NOMO-1 treated with dmso at 0.1 percent for 144 hours (cell line): ENCODE measurements around the gene CALML4.
A peak's percentile ranks its signal among the peaks of the same experiment; 100 is the strongest.
"Not testable (repeated sequence)": the region's sequence is repeated elsewhere in the genome, so short reads cannot be mapped to it uniquely, and the experiment has no call there.

Experiments
- DNase-seq: peaks from one replicate; lab custom pipeline; 2025; ENCODE audit not compliant: unreplicated experiment; lab: John Stamatoyannopoulos, UW

CALML4 gene

GRCh38 chr15:68208636-68209240 lies 3.6 kb upstream of the CALML4 start:
- DNase-seq = no peak

DNA sequence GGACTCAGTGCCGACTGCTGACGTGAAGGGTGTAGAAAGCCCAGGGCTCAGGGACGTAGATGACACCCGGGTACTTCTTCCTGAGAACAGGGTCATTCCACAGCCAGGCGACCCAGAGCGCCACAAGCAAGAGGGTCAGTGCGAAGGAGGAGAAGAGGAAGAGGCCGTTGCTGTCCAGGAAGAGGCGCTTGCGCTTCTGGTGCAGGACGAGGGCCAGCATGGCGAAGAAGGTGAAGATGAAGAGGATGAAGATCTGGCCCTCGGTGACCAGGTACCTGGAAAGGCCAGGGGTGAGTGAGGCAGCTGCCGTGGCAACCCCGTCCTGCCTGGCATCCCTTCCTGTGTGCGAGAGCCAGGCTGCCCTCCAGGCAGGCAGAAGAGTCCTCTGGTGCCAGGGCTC lies 3.0 kb upstream of the CALML4 start:
- DNase-seq = no peak

DNA sequence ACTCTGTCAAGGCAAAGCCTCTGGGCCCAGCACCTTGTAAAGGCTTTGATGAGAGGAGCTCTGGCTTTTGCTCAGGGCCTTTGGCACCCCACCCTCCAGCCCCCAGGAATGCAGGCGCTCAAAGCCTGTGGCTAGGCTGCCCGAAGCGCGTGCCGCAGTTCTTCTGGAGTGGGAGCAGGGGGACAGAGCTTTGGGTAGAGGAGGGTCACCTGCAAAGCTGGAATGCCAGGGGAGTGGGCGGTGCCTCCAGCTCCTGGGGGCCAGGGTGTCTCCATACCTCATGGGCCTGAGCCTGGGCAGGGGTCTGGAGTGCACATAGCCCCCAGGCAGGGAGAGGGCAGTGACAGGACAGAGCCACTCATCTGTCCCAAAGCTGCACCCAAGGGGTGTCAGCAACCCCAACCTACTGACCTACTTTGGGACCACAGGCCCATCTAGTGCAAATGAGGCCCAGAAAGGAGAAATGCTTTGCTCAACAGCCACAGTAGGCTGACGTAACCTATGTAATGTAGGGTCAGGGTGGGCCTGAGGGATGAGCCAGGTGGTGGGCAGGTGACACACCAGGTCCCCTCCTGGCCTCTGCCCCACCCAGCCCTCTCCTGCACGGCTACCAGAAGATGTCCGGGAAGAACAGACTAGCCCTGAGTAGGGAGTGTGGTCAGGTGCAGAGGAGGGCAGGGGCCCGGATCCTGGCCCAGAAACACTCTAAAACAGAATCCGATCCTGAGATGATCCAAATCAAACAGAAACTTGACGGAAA lies 2.2 kb upstream of the CALML4 start:
- DNase-seq = no peak

DNA sequence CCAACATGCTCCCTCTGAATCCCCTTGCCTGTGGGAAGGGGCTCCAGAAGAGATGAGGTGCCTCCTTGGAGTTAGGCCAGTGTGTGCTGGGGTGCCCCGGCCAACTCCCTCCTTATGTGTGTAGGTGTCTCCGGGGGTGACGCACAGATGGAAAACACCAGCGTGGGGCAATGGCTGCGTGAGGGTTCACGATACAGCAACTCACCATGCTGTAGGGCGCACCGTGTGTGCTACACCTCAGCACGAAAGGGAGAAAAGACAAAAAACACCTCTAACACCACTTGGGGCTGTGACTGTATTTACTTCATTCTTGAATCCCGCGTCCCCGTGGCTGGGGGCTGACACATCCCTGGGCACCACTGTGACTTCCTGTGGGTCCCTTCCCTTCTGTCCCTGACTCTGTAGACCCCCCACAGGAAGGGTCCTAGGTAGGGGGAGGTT lies 1.6 kb upstream of the CALML4 start:
- no peak for DNase-seq

DNA sequence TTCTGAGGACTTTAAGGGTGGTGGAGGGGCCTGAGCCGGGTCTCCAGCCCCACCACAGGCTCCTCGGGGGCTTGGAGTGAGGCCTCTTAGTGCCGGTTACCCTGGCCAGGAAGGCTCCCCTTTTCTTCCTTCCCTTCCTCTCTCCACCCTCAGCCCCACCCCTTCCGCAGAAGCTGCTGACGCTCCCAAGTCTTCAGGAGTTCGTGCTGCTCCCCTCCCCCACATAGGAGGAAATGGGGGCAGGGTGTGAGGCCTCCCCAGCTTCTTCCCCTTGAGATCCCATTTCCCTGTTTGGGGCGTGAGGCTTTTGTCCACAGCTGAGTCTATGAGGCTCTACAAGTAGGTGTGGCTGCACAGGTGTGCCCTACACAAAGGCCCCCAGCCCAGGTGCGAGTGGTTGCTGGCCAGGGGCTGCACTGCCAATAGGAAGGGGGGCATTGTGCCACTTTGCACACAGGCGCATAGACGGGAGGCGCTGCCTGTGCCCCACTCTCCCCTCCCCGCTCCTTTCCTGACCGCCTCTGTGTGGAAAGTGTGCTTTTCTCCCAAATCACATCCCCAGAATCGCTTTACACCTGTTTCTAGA lies 915 bp upstream of the CALML4 start:
- DNase-seq = peak; percentile 81

DNA sequence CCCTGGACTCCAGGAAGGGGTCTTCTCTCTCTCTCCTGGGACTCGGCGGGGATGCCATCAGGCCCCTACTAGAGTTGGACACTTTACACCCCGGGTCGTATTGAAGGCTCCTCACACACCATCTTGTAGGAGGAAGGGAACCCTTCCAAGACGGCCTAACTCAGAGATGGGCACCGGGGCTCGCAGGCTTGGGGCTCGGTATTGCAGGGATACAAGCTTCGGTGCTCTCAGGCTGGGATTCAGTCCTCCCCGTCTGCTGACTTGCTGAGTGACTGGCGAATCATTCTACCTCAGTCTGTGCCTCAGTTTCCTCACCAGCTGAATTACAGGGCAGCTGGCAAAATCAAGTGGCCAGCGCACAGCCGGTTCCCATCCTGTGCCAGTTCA lies 419 bp upstream of the CALML4 start:
- no peak for DNase-seq

DNA sequence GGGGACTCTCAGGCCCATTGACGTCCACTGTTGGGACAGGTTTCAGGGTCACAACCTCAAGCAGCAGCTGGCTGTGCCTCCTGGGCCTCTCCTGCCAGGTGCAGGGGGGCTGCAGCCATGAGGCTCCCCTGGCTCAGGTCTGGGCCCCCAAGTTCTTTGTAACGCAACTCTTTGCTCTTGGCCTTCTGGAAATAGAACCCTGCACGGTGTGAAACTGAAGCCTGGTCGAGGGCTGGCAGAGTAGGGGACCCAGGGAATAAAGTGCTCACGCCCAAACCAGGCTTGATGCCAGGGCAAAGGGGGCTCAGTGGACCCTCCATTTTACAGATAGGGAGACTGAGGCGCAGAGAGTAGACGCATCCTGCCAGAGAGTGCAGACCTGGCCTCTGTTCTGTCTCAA lies 771 bp downstream of the CALML4 start:
- DNase-seq = no peak

DNA sequence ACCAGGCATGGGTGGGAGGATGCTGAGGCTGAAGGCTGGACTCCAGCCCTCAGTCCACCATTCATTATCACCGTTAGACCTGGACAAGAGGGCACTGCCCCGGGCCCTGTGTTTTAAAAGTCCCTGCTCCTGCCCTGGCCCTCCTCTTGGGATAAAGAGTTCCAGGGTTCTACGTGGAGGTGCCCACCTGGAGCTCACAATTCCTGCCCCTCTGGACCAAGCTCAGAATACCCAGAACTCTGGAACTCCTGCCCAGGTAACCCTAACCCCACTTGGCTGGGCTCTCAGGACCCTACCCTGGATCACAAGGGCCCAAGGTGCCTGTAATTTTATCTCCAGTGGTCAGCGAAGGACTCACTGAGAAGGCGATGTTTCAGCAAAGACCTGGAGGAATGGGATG lies 1.2 kb downstream of the CALML4 start:
- DNase-seq = no peak

DNA sequence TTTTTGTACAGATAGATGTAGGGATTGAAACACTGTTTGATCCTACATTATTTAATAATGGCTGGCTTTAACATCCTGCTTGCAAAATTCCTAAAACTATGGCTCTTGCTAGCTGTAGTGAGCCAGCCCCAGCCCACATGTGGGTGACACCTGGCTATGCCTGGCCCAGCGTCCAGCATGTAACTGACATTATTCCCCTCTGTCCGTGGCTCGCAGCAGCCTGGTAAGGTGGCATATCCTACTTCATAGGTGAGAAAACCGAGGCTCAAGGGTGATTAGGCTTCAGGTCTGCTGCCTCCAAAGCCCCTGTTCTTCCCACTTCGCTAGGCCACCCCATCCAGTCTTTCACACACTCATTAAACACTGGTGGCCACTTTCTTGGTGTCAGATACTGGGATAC lies 1.6 kb downstream of the CALML4 start:
- no peak for DNase-seq

- not testable (repeated sequence) for DNase-seq
Measured at GRCh38 chr15:68202994-68203393, 2.1 kb downstream of the CALML4 start.

DNA sequence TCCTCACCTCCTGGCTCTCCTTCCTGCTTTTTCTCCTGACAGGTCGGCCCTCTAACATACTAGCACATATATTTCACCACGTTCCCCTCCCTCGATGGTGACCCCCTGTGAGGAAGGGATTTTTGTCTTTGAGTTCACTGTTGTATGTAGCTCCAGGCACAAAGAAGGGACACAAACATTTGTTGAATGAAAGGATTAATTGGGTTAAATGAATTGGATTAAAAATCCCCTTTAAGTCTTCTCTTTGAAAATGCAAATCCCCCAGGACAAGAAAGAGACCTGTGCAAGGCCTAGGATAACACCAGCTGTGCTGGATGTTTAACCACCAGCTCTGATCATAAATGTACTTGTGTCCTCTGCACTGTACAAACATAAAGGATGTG lies 3.3 kb downstream of the CALML4 start:
- DNase-seq = no peak

GRCh38 chr15:68201153-68201878 lies 3.8 kb downstream of the CALML4 start:
- DNase-seq = no peak

- DNase-seq = no peak
Measured at GRCh38 chr15:68200016-68200861, 4.9 kb downstream of the CALML4 start.

DNA sequence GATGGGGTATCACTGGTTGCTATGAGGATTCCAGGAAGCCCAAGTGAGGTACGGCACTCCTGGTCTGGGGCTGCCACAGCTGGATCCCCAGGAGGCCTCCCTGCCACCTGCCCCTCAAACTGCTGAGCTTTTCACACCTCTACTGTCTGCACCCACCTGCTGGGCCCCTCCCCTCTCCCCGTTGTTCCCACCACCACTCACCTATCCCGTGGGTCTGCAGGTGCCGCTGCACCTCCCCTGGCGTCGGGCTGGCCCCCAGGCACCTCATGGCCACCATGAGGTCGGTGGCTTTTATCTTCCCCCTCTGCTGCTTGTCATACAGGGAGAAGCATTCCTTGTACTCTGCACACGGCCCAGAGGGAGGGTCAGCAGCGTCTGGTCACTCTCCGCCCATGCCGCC lies 5.8 kb downstream of the CALML4 start:
- no peak for DNase-seq

DNA sequence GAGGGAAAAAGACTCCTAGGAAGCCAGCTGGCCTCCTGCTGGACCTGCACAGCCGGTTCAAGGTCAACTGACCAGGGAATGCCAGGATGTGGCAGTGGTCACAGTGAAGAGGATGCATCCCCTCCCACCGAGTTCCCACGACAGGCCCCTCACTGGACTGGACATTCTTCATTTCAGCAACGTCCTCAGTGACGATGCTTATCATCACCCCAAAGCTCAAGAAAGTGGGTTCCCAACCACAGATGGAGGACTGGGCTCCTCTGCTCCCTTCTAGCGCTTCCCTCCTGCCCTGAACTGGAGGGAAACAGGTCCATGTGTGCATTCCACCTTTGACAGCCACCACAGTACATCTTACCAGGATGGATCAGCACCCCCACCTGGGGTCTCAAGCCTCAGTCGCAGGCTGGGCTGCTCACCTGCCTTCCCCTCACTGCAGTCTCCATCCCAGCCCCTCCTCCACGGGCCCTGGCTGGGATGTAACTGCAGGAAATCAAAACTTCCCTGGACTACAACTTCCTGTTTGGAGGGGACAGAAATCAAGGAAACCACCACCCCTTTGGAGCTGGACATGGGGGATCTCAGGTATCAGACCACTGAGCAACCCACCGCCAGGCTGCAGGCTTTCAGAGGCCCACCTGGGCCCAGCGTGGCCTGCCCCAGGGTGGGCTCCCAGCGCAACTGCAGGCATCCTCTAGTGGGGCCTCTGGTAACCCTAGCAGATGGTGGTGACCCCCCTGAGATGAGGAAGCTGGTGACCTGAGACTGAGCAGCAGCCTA lies 7.3 kb downstream of the CALML4 start:
- no peak for DNase-seq

- DNase-seq = no peak
Measured at GRCh38 chr15:68197170-68197492, 8.0 kb downstream of the CALML4 start.

- DNase-seq = no peak
Measured at GRCh38 chr15:68196445-68197169, 8.5 kb downstream of the CALML4 start.

DNA sequence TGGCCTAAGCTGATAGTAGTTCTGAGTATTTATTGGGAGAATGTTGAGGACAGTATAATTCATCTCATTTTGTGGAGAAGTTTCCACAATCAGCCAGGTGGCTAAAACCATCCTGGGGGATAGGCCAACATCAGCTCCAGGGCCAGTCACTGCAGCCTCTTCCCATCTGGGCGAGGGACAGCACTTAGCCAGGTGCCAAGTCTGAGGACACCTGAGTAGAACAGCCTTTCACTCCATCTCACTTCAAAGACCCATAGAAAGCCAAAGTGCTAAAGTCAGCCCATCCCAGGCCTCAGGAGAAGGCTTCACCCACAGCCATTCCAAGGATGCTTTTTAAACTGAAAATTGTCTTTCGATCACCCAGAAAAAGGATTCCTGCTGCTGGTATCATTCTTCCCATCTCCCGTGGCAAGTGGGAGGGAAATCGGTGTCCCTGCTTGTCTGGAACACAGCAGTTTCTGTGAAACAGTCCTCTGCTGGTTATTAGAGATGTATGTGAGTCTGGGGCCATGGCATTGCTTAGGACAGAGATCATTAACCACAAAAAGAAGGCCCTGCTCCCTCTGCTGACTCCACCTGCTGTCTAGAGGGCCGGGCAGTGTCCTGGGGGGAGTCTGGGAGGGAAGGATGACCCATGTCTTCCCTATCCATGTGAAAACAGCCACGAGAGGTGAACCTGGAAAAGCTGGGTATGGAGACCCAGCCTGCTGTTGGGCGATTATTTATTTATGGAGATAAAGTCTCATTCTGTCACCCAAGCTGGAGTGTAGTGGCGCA lies 9.6 kb downstream of the CALML4 start:
- DNase-seq = no peak
